Nephron progenitor cell (in vitro differentiated cells): ENCODE results near the gene IGSF3.

ENCODE experiments used
- DNase-seq: peaks from one replicate; pipeline ENCODE4 v3.0.0; 2021
- H3K27ac Mint-ChIP-seq: 2 replicates; pipeline ENCODE4 v1.8.0; 2021; ENCODE audit warnings: mild to moderate bottlenecking, moderate library complexity, mixed read lengths
- H3K27me3 Mint-ChIP-seq: 2 replicates; pipeline ENCODE4 v1.8.0; 2021; ENCODE audit warnings: mild to moderate bottlenecking, low read depth, mixed read lengths; ENCODE audit not compliant: poor library complexity
- H3K36me3 Mint-ChIP-seq: 2 replicates; pipeline ENCODE4 v1.8.0; 2021; ENCODE audit warnings: low read depth, mixed read lengths
- H3K4me1 Mint-ChIP-seq: 2 replicates; pipeline ENCODE4 v1.8.0; 2021; ENCODE audit warnings: mixed read lengths
- H3K4me3 Mint-ChIP-seq: 2 replicates; pipeline ENCODE4 v1.8.0; 2021; ENCODE audit warnings: mild to moderate bottlenecking, moderate library complexity, mixed read lengths
- H3K9me3 Mint-ChIP-seq: 2 replicates; pipeline ENCODE4 v1.8.0; 2021; ENCODE audit warnings: mild to moderate bottlenecking, moderate library complexity, mixed read lengths
- TF ChIP-seq, protein P1 (sequence below): fragments of 200-600 bp; sonication (generic); IDR thresholded peaks from 2 replicates; pipeline ENCODE4 v1.5.0; 2021; ENCODE audit warnings: antibody characterized with exemption

Gene IGSF3

DNA sequence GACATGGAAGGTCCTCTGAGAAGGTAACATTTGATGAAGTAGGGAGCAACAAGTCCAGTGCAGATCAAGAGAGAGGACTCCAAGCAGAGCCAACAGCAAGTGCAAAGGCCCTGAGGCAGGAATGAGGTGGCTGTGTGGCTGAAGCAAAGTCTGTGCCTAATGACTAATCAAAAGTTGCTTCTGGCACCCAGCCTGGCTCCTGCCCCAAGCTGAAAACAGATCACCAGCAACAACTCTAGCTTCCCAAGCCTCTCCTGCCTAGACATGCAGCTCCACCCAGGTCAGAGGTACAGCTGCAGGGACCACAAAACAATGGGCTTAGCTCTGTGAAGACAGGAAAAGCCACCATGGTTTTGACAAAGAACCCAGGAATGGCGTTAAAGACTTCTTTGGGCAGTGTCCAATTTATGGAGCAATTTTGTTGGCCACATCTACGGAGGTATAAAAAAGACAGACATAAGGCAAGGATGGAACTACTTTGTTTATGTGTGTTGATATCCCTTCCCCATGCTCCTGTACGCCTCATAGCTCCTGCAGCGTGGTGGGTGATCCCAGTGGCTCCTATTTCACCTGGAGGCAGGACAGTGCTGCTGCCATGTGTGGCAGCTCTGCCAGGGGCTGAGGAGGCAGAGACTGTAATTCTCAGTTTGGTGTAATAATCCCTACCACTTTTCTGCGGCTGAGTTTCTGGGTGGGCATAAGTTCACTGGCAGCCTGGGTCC is 26.4 kb upstream of the IGSF3 start:
- H3K27me3 Mint-ChIP-seq: peaks cover 25% of the 10 kb centered on the region
- no peaks in the 10 kb centered on the region for H3K36me3 Mint-ChIP-seq
- no peak overlapping the region for H3K27ac Mint-ChIP-seq
- no peak overlapping the region for H3K4me3 Mint-ChIP-seq
- no peak for DNase-seq
- TF ChIP-seq, protein P1, sequence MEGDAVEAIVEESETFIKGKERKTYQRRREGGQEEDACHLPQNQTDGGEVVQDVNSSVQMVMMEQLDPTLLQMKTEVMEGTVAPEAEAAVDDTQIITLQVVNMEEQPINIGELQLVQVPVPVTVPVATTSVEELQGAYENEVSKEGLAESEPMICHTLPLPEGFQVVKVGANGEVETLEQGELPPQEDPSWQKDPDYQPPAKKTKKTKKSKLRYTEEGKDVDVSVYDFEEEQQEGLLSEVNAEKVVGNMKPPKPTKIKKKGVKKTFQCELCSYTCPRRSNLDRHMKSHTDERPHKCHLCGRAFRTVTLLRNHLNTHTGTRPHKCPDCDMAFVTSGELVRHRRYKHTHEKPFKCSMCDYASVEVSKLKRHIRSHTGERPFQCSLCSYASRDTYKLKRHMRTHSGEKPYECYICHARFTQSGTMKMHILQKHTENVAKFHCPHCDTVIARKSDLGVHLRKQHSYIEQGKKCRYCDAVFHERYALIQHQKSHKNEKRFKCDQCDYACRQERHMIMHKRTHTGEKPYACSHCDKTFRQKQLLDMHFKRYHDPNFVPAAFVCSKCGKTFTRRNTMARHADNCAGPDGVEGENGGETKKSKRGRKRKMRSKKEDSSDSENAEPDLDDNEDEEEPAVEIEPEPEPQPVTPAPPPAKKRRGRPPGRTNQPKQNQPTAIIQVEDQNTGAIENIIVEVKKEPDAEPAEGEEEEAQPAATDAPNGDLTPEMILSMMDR: no peak
- H3K4me1 Mint-ChIP-seq: peaks cover 64% of the 10 kb centered on the region
- H3K9me3 Mint-ChIP-seq: no peaks in the 10 kb centered on the region

DNA sequence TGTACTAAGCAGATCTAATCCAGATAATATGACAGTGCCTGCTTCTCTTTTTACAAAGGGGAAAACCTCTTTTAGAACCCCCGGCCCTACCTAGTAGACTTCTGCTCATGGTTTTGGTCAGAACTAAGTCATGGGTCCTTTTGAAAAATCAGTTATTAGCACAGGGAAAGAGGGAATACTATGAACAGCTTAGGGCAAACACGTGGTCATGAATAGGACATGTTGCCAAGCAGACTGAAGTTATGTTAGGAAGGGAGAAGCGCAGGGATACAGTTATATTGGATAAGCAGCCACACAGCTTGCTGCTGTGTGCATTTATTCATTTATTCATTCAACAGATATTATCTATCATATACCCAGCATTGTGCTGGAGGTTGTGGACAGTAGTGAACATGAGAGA is 25.3 kb upstream of the IGSF3 start:
- H3K36me3 Mint-ChIP-seq: no peaks in the 10 kb centered on the region
- H3K9me3 Mint-ChIP-seq: no peaks in the 10 kb centered on the region
- TF ChIP-seq, protein P1: no peak
- peak overlapping the region; percentile 63 for H3K27ac Mint-ChIP-seq
- H3K4me3 Mint-ChIP-seq: no peak overlapping the region
- H3K4me1 Mint-ChIP-seq: peaks cover 60% of the 10 kb centered on the region
- H3K27me3 Mint-ChIP-seq: peaks cover 26% of the 10 kb centered on the region
- DNase-seq: no peak

DNA sequence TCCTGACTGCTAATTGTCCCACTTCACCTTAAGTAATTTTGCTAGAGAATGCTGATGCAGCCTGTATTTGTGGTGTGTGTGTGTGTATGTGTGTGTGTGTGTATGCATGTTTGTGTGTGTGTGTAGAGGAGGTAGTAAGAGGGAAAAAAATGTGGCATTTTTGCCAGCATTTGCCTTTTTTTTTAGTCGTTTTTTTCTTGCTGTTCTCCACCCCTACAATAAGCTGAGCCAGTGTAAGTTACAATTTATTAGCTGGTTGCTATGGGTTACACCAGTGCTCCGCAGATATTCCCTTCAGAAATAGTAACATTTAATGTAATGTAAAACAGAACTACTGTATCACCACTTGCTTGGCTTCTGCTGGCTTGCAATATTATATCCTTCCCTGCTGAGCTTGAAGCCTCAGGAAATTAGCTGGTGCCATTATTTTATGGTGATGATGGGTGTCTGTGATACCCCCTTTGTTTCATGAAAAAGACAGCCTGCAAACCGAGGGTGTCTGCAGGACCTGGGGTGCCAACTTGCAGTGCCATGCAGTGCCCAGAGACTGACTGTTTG is 23.4 kb upstream of the IGSF3 start:
- Mint-ChIP-seq H3K9me3 (no peaks in the 10 kb centered on the region), H3K27ac (no peak overlapping the region), H3K27me3 (peaks cover 28% of the 10 kb centered on the region), H3K4me3 (no peak overlapping the region), H3K36me3 (no peaks in the 10 kb centered on the region), H3K4me1 (peaks cover 48% of the 10 kb centered on the region)
- no peak for DNase-seq
- TF ChIP-seq, protein P1: no peak

DNA sequence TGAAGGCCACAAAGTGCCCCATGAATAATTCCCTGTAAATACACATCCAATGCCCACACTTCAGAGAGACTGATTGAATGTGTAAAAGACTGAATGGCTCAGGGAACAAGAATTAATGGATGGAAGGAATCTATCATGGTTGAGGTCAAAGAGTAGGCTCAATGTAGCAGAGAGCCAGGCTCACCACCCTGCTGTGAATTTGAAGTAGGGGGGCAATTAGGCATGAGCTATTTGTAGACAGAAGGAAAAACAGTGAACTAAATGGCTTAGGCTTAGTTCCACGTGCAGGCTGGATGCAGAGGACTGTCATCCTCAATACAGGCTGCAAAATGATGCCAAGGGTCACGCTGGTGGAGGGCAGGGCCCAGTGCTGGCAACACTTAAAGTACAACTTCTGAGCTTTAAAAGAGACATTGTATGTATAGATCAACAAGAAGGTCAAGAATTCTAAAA is 22.9 kb upstream of the IGSF3 start:
- H3K4me1 Mint-ChIP-seq: peaks cover 48% of the 10 kb centered on the region
- no peak overlapping the region for H3K27ac Mint-ChIP-seq
- H3K9me3 Mint-ChIP-seq: no peaks in the 10 kb centered on the region
- TF ChIP-seq, protein P1: no peak
- DNase-seq: no peak
- no peaks in the 10 kb centered on the region for H3K36me3 Mint-ChIP-seq
- no peak overlapping the region for H3K4me3 Mint-ChIP-seq
- peaks cover 28% of the 10 kb centered on the region for H3K27me3 Mint-ChIP-seq

DNA sequence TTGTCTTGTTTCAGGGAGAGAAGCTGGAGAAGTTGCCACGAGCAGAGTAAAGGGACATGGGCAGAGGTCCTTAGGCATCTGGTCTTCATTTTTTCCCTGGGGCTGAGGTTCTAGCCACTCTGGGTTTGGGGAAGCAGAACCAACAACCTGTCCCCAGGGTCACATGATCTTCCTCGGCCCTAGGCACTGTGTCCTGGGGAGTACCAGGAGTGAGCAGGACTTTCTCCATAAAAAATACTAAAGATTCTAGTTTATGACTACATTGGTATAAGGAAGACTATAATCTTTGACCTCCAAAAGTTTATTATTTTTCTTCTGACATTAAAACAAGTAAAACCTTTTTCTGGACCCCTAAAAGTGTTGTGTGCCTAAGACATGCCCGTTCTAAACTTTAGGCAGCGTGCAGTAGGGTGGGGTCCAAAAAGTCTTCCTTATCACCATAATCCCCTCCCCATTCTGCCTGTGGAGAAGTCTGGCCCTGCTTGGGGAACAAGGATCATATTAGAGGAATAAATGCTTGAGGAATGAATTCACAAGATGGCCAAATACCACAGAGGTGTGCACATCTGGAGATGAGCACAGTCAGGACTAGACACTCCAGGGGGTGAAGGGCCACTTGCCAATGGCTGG is 19.3 kb upstream of the IGSF3 start:
- peaks cover 17% of the 10 kb centered on the region for H3K27me3 Mint-ChIP-seq
- peaks cover 25% of the 10 kb centered on the region for H3K4me1 Mint-ChIP-seq
- H3K4me3 Mint-ChIP-seq: no peak overlapping the region
- TF ChIP-seq, protein P1: no peak
- DNase-seq: no peak
- no peaks in the 10 kb centered on the region for H3K36me3 Mint-ChIP-seq
- no peaks in the 10 kb centered on the region for H3K9me3 Mint-ChIP-seq
- no peak overlapping the region for H3K27ac Mint-ChIP-seq
